Ishikawa (cell line): ENCODE data around the gene ADAM15.

Source experiments
- CEBPB ChIP-seq: IDR thresholded peaks from 2 replicates; pipeline ENCODE4 v1.6.1; 2012
- CREB1 ChIP-seq: IDR thresholded peaks from 2 replicates; pipeline ENCODE4 v1.6.1; 2012; ENCODE audit warnings: low read depth
- EGR1 ChIP-seq: IDR thresholded peaks from 2 replicates; pipeline ENCODE4 v1.6.1; 2012
- EP300 ChIP-seq: IDR thresholded peaks from 2 replicates; pipeline ENCODE4 v1.6.1; 2012; ENCODE audit warnings: borderline replicate concordance
- FOXM1 ChIP-seq: IDR thresholded peaks from 2 replicates; pipeline ENCODE4 v1.6.1; 2012; ENCODE audit warnings: low read depth, borderline replicate concordance
- MAX ChIP-seq: IDR thresholded peaks from 2 replicates; pipeline ENCODE4 v1.6.1; 2012
- NFIC ChIP-seq: IDR thresholded peaks from 2 replicates; pipeline ENCODE4 v1.6.1; 2012
- RAD21 ChIP-seq: IDR thresholded peaks from 2 replicates; pipeline ENCODE4 v1.6.1; 2012; ENCODE audit warnings: low read depth
- REST ChIP-seq: IDR thresholded peaks from 2 replicates; pipeline ENCODE4 v1.6.1; 2012; ENCODE audit warnings: low read depth, mild to moderate bottlenecking
- TAF1 ChIP-seq: IDR thresholded peaks from 2 replicates; pipeline ENCODE4 v1.6.1; 2012; ENCODE audit warnings: low read depth, mild to moderate bottlenecking
- TCF12 ChIP-seq: IDR thresholded peaks from 2 replicates; pipeline ENCODE4 v1.6.1; 2012; ENCODE audit warnings: low read depth
- TEAD4 ChIP-seq: IDR thresholded peaks from 2 replicates; pipeline ENCODE4 v1.6.1; 2012
- USF1 ChIP-seq: IDR thresholded peaks from 2 replicates; pipeline ENCODE4 v1.6.1; 2012
- YY1 ChIP-seq: IDR thresholded peaks from 2 replicates; pipeline ENCODE4 v1.6.1; 2012; ENCODE audit warnings: low read depth
- ZBTB7A ChIP-seq: IDR thresholded peaks from 2 replicates; pipeline ENCODE4 v1.6.1; 2012; ENCODE audit warnings: low read depth

ADAM15 gene

GRCh38 chr1:155013632-155014031 lies 37.5 kb upstream of the ADAM15 start:
- no peak for TF ChIP-seq EP300
- no peak for TF ChIP-seq ZBTB7A
- no peak for TF ChIP-seq TAF1
- no peak for TF ChIP-seq REST
- TF ChIP-seq RAD21 = no peak
- TF ChIP-seq YY1 = no peak
- TF ChIP-seq NFIC = no peak
- no peak for TF ChIP-seq TCF12
- TF ChIP-seq MAX = no peak
- TF ChIP-seq TEAD4 = no peak
- TF ChIP-seq CREB1 = no peak
- no peak for TF ChIP-seq FOXM1
- no peak for TF ChIP-seq CEBPB
- no peak for TF ChIP-seq EGR1
- TF ChIP-seq USF1 = no peak

GRCh38 chr1:155014709-155015508 lies 36.2 kb upstream of the ADAM15 start:
- TF ChIP-seq YY1 (no peak), TAF1 (no peak), EGR1 (no peak), ZBTB7A (no peak), TCF12 (no peak), NFIC (no peak), RAD21 (no peak), FOXM1 (no peak), USF1 (no peak), REST (no peak), EP300 (no peak), MAX (no peak), TEAD4 (no peak)

- no peak for TF ChIP-seq REST
- no peak for TF ChIP-seq FOXM1
- no peak for TF ChIP-seq TEAD4
- no peak for TF ChIP-seq CREB1
- TF ChIP-seq EP300 = no peak
- no peak for TF ChIP-seq NFIC
- no peak for TF ChIP-seq USF1
- no peak for TF ChIP-seq YY1
- no peak for TF ChIP-seq EGR1
- no peak for TF ChIP-seq TCF12
- TF ChIP-seq RAD21 = no peak
- no peak for TF ChIP-seq MAX
- no peak for TF ChIP-seq TAF1
- no peak for TF ChIP-seq ZBTB7A
- TF ChIP-seq CEBPB = no peak
These were observed 35.4 kb upstream of the ADAM15 start for GRCh38 chr1:155015527-155016230.
